Measurements from ENCODE around the gene CHMP3. TPM values are rescaled to one million over a fixed set of nuclear protein-coding genes. Genes with fewer than 3 reads are reported as not detected.

CHMP3 gene
- polyA plus RNA-seq, 1 donor from 2014 or later: 31.8 TPM

DNA sequence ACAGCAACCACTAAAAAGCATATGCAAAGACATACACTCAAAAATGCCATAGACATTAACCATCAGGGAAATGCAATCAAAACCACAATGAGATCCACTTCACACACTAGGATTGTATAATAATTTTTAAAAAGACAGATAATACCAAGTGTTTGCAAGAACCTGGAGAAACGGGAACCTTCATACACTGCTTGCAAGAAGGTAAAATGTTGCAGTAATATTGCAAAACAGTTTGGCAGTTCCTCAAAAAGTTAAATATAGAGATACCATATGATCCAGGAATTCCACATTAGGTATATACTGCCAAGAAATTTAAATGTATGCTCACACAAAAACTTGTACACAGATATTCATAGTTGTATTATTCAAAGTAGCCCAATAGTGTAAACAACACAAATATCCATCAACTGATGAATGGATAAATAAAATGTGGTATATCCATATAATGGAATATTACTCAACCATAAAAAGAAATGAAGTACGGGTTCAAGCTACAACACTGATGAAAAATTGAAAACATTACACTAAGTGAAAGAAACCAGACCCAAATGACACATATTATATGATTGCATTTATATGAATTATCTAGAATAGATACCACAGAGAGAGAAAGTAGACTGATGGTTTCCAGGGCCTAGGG is 14.7 kb upstream of the CHMP3 start:
- H3K27ac ChIP-seq (ENCODE audit: low read length): no peak overlapping the region
- H3K9ac ChIP-seq (ENCODE audit: low read length): no peak overlapping the region
- no peaks in the 10 kb centered on the region for H3K9me3 ChIP-seq (ENCODE audit: low read length)
- no peaks in the 10 kb centered on the region for H4K20me1 ChIP-seq (ENCODE audit: insufficient read depth)
- no peak overlapping the region for H2AFZ ChIP-seq (ENCODE audit: low read depth, low read length)
- no peak overlapping the region for H3K4me3 ChIP-seq (ENCODE audit: low read length)
- TF ChIP-seq EZH2 (IDR thresholded peaks at IDR 0.05; ENCODE audit: borderline replicate concordance, insufficient read depth, low read length, poor library complexity, severe bottlenecking) (no peak), POLR2AphosphoS5 (IDR thresholded peaks at IDR 0.05) (no peak), EP300 (conservative IDR thresholded peaks at IDR 0.05; ENCODE audit: poor library complexity, severe bottlenecking) (no peak), TAF1 (IDR thresholded peaks at IDR 0.05; ENCODE audit: low read depth) (no peak)
- TF ChIP-seq, protein P1, sequence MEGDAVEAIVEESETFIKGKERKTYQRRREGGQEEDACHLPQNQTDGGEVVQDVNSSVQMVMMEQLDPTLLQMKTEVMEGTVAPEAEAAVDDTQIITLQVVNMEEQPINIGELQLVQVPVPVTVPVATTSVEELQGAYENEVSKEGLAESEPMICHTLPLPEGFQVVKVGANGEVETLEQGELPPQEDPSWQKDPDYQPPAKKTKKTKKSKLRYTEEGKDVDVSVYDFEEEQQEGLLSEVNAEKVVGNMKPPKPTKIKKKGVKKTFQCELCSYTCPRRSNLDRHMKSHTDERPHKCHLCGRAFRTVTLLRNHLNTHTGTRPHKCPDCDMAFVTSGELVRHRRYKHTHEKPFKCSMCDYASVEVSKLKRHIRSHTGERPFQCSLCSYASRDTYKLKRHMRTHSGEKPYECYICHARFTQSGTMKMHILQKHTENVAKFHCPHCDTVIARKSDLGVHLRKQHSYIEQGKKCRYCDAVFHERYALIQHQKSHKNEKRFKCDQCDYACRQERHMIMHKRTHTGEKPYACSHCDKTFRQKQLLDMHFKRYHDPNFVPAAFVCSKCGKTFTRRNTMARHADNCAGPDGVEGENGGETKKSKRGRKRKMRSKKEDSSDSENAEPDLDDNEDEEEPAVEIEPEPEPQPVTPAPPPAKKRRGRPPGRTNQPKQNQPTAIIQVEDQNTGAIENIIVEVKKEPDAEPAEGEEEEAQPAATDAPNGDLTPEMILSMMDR (IDR thresholded peaks at IDR 0.05; ENCODE audit: poor library complexity, severe bottlenecking): no peak
- TF ChIP-seq, protein P2, sequence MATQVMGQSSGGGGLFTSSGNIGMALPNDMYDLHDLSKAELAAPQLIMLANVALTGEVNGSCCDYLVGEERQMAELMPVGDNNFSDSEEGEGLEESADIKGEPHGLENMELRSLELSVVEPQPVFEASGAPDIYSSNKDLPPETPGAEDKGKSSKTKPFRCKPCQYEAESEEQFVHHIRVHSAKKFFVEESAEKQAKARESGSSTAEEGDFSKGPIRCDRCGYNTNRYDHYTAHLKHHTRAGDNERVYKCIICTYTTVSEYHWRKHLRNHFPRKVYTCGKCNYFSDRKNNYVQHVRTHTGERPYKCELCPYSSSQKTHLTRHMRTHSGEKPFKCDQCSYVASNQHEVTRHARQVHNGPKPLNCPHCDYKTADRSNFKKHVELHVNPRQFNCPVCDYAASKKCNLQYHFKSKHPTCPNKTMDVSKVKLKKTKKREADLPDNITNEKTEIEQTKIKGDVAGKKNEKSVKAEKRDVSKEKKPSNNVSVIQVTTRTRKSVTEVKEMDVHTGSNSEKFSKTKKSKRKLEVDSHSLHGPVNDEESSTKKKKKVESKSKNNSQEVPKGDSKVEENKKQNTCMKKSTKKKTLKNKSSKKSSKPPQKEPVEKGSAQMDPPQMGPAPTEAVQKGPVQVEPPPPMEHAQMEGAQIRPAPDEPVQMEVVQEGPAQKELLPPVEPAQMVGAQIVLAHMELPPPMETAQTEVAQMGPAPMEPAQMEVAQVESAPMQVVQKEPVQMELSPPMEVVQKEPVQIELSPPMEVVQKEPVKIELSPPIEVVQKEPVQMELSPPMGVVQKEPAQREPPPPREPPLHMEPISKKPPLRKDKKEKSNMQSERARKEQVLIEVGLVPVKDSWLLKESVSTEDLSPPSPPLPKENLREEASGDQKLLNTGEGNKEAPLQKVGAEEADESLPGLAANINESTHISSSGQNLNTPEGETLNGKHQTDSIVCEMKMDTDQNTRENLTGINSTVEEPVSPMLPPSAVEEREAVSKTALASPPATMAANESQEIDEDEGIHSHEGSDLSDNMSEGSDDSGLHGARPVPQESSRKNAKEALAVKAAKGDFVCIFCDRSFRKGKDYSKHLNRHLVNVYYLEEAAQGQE (IDR thresholded peaks at IDR 0.05; ENCODE audit: borderline replicate concordance): no peak
- no peaks in the 10 kb centered on the region for H3K27me3 ChIP-seq (ENCODE audit: insufficient read depth, low read depth, low read length)
- no peaks in the 10 kb centered on the region for H3F3A ChIP-seq (ENCODE audit: insufficient read depth, low read length, poor library complexity, severe bottlenecking)
- no peaks in the 10 kb centered on the region for H3K36me3 ChIP-seq (ENCODE audit: insufficient read depth, low read length)
- H3K4me2 ChIP-seq (ENCODE audit: low read length): no peak overlapping the region
- no peaks in the 10 kb centered on the region for H3K9me2 ChIP-seq (ENCODE audit: insufficient read depth, low read length)
- no peaks in the 10 kb centered on the region for H3K79me2 ChIP-seq (replicated peaks; ENCODE audit: insufficient read depth, low read length)

DNA sequence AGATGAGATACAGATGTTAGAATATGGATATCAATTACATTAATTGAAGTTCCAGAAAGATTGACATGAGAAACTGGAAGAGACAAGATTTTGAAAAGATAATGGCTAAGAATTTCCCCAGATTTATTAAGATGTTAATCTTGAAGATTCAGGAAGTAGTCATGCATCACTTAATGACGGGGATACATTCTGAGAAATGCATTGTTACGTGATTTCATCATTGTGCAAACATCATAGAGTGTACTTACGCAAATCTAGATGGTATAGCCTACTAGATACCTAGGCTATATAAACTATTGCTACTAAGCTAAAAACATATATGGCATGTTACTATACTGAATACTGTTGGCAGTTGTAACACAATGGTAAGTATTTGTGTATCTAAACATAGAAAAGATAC is 6.8 kb upstream of the CHMP3 start:
- Histone ChIP-seq H3K4me3 (ENCODE audit: low read length) (no peak overlapping the region), H3K27ac (ENCODE audit: low read length) (no peak overlapping the region), H4K20me1 (ENCODE audit: insufficient read depth) (no peaks in the 10 kb centered on the region), H3K27me3 (ENCODE audit: insufficient read depth, low read depth, low read length) (no peaks in the 10 kb centered on the region), H3K9me2 (ENCODE audit: insufficient read depth, low read length) (no peaks in the 10 kb centered on the region), H3K4me2 (ENCODE audit: low read length) (no peak overlapping the region), H3F3A (ENCODE audit: insufficient read depth, low read length, poor library complexity, severe bottlenecking) (no peaks in the 10 kb centered on the region), H2AFZ (ENCODE audit: low read depth, low read length) (no peak overlapping the region), H3K79me2 (replicated peaks; ENCODE audit: insufficient read depth, low read length) (no peaks in the 10 kb centered on the region), H3K9ac (ENCODE audit: low read length) (no peak overlapping the region), H3K36me3 (ENCODE audit: insufficient read depth, low read length) (no peaks in the 10 kb centered on the region), H3K9me3 (ENCODE audit: low read length) (no peaks in the 10 kb centered on the region)
- no peak for TF ChIP-seq EZH2 (IDR thresholded peaks at IDR 0.05; ENCODE audit: borderline replicate concordance, insufficient read depth, low read length, poor library complexity, severe bottlenecking)
- TF ChIP-seq, protein P1 (IDR thresholded peaks at IDR 0.05; ENCODE audit: poor library complexity, severe bottlenecking): no peak
- TF ChIP-seq, protein P2 (IDR thresholded peaks at IDR 0.05; ENCODE audit: borderline replicate concordance): no peak
- no peak for TF ChIP-seq TAF1 (IDR thresholded peaks at IDR 0.05; ENCODE audit: low read depth)
- no peak for TF ChIP-seq EP300 (conservative IDR thresholded peaks at IDR 0.05; ENCODE audit: poor library complexity, severe bottlenecking)
- no peak for TF ChIP-seq SMC3 (conservative IDR thresholded peaks at IDR 0.05; ENCODE audit: poor library complexity)
- TF ChIP-seq MXI1 (conservative IDR thresholded peaks at IDR 0.05; ENCODE audit: poor library complexity, severe bottlenecking): no peak
- TF ChIP-seq POLR2AphosphoS5 (IDR thresholded peaks at IDR 0.05): no peak
- TF ChIP-seq RAD21 (conservative IDR thresholded peaks at IDR 0.05): no peak

All from neural cell (in vitro differentiated cells).